CD4-positive, alpha-beta memory T cell (primary cell): ENCODE data around the gene RTF1. TPM values are rescaled to one million over a fixed set of nuclear protein-coding genes. Genes with fewer than 3 reads are reported as not detected.

Experiments used
- CTCF ChIA-PET: fragments of 350-600 bp; sonication (Branson Sonifier 250); formaldehyde crosslinking; loops from one replicate; lab custom pipeline; 2021; ENCODE audit warnings: inconsistent platforms; ENCODE audit not compliant: partially characterized antibody; lab: Charles Lee
- POLR2A ChIA-PET: fragments of 350-600 bp; sonication (Branson Sonifier 250); formaldehyde crosslinking; loops from one replicate; lab custom pipeline; 2021; ENCODE audit not compliant: partially characterized antibody; lab: Charles Lee
- DNase-seq, 5 donors: peaks; one replicate each; pipeline versions ENCODE4 v3.0.0 to v3.0.0-alpha.2; 2020 to 2022; ENCODE audit warnings: mixed read lengths in 1 of 5
- H3K27ac ChIP-seq: one replicate; pipeline ENCODE4 v1.7.0; 2013; ENCODE audit warnings: low read depth, low read length
- H3K27me3 ChIP-seq: 2 replicates; pipeline ENCODE4 v1.7.0; 2013; ENCODE audit warnings: mild to moderate bottlenecking, low read length, moderate library complexity; ENCODE audit not compliant: insufficient read depth
- H3K36me3 ChIP-seq: 2 replicates; pipeline ENCODE4 v1.7.0; 2013; ENCODE audit warnings: mild to moderate bottlenecking, low read length, moderate library complexity; ENCODE audit not compliant: insufficient read depth
- H3K4me1 ChIP-seq: 2 replicates; pipeline ENCODE4 v1.7.0; 2013; ENCODE audit warnings: mild to moderate bottlenecking, low read length, moderate library complexity; ENCODE audit not compliant: insufficient read depth
- H3K4me3 ChIP-seq, 2 donors: one replicate each; pipeline ENCODE4 v1.7.0; 2013; ENCODE audit warnings: low read length in 2 of 2, mild to moderate bottlenecking in 1 of 2
- H3K9me3 ChIP-seq, 2 donors: one replicate each; pipeline ENCODE4 v1.7.0; 2013; ENCODE audit warnings: low read length in 2 of 2, control low read depth in 1 of 2; ENCODE audit not compliant: control insufficient read depth in 1 of 2
- H3K27ac Mint-ChIP-seq, 7 donors: one replicate each; pipeline ENCODE4 v1.8.0; 2020 to 2021; ENCODE audit warnings: mixed read lengths in 7 of 7, mild to moderate bottlenecking in 6 of 7, inconsistent platforms in 3 of 7, moderate library complexity in 3 of 7
- H3K27me3 Mint-ChIP-seq, 2 donors: one replicate each; pipeline ENCODE4 v1.8.0; 2020 to 2021; ENCODE audit warnings: mixed read lengths in 2 of 2
- H3K36me3 Mint-ChIP-seq, 2 donors: one replicate each; pipeline ENCODE4 v1.8.0; 2020 to 2021; ENCODE audit warnings: mixed read lengths in 2 of 2, inconsistent platforms in 1 of 2, mild to moderate bottlenecking in 1 of 2
- H3K4me1 Mint-ChIP-seq, 4 donors: one replicate each; pipeline ENCODE4 v1.8.0; 2020 to 2021; ENCODE audit warnings: mixed read lengths in 4 of 4, mild to moderate bottlenecking in 1 of 4
- H3K4me3 Mint-ChIP-seq, 8 donors: one replicate each; pipeline ENCODE4 v1.8.0; 2020 to 2021; ENCODE audit warnings: mixed read lengths in 8 of 8, mild to moderate bottlenecking in 7 of 8, moderate library complexity in 6 of 8, inconsistent platforms in 3 of 8
- H3K9me3 Mint-ChIP-seq, 8 donors: one replicate each; pipeline ENCODE4 v1.8.0; 2020 to 2021; ENCODE audit warnings: mixed read lengths in 8 of 8, mild to moderate bottlenecking in 5 of 8, inconsistent platforms in 3 of 8, moderate library complexity in 1 of 8
- intact Hi-C: fragments of 100-400 bp; cut with micrococcal nuclease; formaldehyde crosslinking; loops from one replicate; pipeline ENCODE4 v1.15.1; 2023
- polyA plus RNA-seq, 2 donors: library from polyadenylated mRNA; unstranded; fragments of 300-500 nt; fragmentation: Illumina TruSeq; gene quantifications; one replicate each; pipeline ENCODE4 v1.2.3, GENCODE V29; 2021
- total RNA-seq, 2 experiments: library from RNA; stranded (reverse); gene quantifications; one replicate each; pipeline ENCODE4 v1.2.3, GENCODE V29; 2021

RTF1 gene
- total and polyA plus RNA-seq, 4 experiments from 2014 or later: 7.4 to 35.9 (median 30.8) TPM

DNA sequence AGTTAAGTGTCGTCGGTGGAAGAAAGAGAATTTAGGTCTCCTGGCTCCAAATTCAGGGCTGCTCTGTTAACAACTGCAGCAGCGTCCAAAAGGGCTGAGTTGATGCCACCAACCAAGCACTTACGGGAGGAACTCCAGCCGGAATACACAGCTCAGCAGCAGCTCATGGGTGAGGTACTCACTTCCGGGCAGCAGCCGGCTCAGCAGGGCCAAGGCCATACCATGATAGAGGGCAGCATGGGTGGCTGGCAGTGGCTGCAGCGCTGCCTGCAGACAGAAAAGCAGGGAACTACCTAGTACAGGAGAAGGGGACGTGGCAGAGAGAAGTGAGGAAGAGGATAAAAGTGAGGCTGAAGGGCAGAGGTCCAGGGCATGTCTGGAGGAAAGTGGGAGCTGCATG is 104.7 kb downstream of the RTF1 start:
- no peaks in the 10 kb centered on the region for H3K9me3 Mint-ChIP-seq
- intact Hi-C loops: no loop called here
- H3K4me3 ChIP-seq: no peak overlapping the region
- no peak for DNase-seq
- ChIA-PET POLR2A (no interaction called here), CTCF (no interaction called here)
- no peak overlapping the region for H3K4me3 Mint-ChIP-seq
- H3K27ac Mint-ChIP-seq: peak overlapping the region in 3 of 7 donors; percentile 39 to 77 (median 58)
- no peak overlapping the region for H3K27ac ChIP-seq
- no peaks in the 10 kb centered on the region for H3K4me1 Mint-ChIP-seq
- H3K36me3 Mint-ChIP-seq: peaks cover 7 to 37% of the 10 kb centered on the region in 2 donors
- no peaks in the 10 kb centered on the region for H3K27me3 ChIP-seq
- H3K4me1 ChIP-seq: no peaks in the 10 kb centered on the region
- peaks cover 3% of the 10 kb centered on the region for H3K36me3 ChIP-seq
- no peaks in the 10 kb centered on the region for H3K27me3 Mint-ChIP-seq
- H3K9me3 ChIP-seq: no peaks in the 10 kb centered on the region

GRCh38 chr15:41523097-41523496 is 106.2 kb downstream of the RTF1 start:
- POLR2A ChIA-PET: interaction anchor here (0.5 kb wide), 1 partner anchor 1308 kb away, joined by 3 read pairs; no protein-coding TSS in a partner anchor
- CTCF ChIA-PET: interaction anchor here (0.5 kb wide), 1 partner anchor 18 kb away, joined by 4 read pairs; no protein-coding TSS in a partner anchor
- Histone ChIP-seq H3K9me3 (no peaks in the 10 kb centered on the region), H3K27ac (no peak overlapping the region), H3K36me3 (peaks cover 18% of the 10 kb centered on the region), H3K4me1 (no peaks in the 10 kb centered on the region), H3K4me3 (no peak overlapping the region), H3K27me3 (no peaks in the 10 kb centered on the region)
- DNase-seq: no peak
- no peaks in the 10 kb centered on the region for H3K9me3 Mint-ChIP-seq
- no peaks in the 10 kb centered on the region for H3K4me1 Mint-ChIP-seq
- no peaks in the 10 kb centered on the region for H3K27me3 Mint-ChIP-seq
- H3K27ac Mint-ChIP-seq: peak overlapping the region in 1 of 7 donors; percentile 12
- intact Hi-C loops: no loop called here
- peak overlapping the region in 1 of 8 donors; percentile 60 for H3K4me3 Mint-ChIP-seq
- H3K36me3 Mint-ChIP-seq: peaks cover 16 to 47% of the 10 kb centered on the region in 2 donors

GRCh38 chr15:41530363-41530956 is 113.6 kb downstream of the RTF1 start:
- H3K27me3 ChIP-seq: no peaks in the 10 kb centered on the region
- peaks cover 58% of the 10 kb centered on the region for H3K36me3 ChIP-seq
- Mint-ChIP-seq H3K4me1 (no peaks in the 10 kb centered on the region), H3K27ac (peak overlapping the region in 1 of 7 donors; percentile 58), H3K9me3 (no peaks in the 10 kb centered on the region), H3K36me3 (peaks cover 43 to 61% of the 10 kb centered on the region in 2 donors), H3K27me3 (no peaks in the 10 kb centered on the region), H3K4me3 (no peak overlapping the region)
- intact Hi-C loops: no loop called here
- H3K4me3 ChIP-seq: no peak overlapping the region
- no peak for DNase-seq
- H3K27ac ChIP-seq: no peak overlapping the region
- CTCF ChIA-PET: no interaction called here
- no peaks in the 10 kb centered on the region for H3K4me1 ChIP-seq
- no peaks in the 10 kb centered on the region for H3K9me3 ChIP-seq
- POLR2A ChIA-PET: no interaction called here

Other genes starting within 250 kb of the RTF1 start
- gene EXD1, start 186.3 kb upstream of the RTF1 start, total RNA-seq: not detected
- gene EXD1, start 186.3 kb upstream of the RTF1 start, polyA plus RNA-seq: not detected
- gene CHP1, start 185.8 kb upstream of the RTF1 start, total RNA-seq: 10 to 100 TPM; 26.4 to 27.1 TPM
- 10 to 100 TPM in 1 of 2 donors, 1 to 10 TPM in 1; 9.8 to 16.4 TPM for gene CHP1, start 185.8 kb upstream of the RTF1 start, polyA plus RNA-seq
- under 1 TPM; 0.52 to 0.72 TPM for gene OIP5, start 84.5 kb upstream of the RTF1 start, total RNA-seq
- under 1 TPM; 0.70 to 0.76 TPM for gene OIP5, start 84.5 kb upstream of the RTF1 start, polyA plus RNA-seq
- 1 to 10 TPM; 3.5 to 4.2 TPM for gene NUSAP1, start 84.2 kb upstream of the RTF1 start, total RNA-seq
- gene NUSAP1, start 84.2 kb upstream of the RTF1 start, polyA plus RNA-seq: 1 to 10 TPM; 1.8 to 4.4 TPM
- gene NDUFAF1, start 14.6 kb upstream of the RTF1 start, total RNA-seq: 10 to 100 TPM; 14.2 to 15.8 TPM
- gene NDUFAF1, start 14.6 kb upstream of the RTF1 start, polyA plus RNA-seq: 10 to 100 TPM; 19.1 to 23.9 TPM
- under 1 TPM in 1 of 2 experiments, not detected in 1; 0.36 TPM for gene ITPKA, start 76.8 kb downstream of the RTF1 start, total RNA-seq
- gene ITPKA, start 76.8 kb downstream of the RTF1 start, polyA plus RNA-seq: under 1 TPM; 0.23 to 0.46 TPM
- gene LTK, start 96.7 kb downstream of the RTF1 start, total RNA-seq: 1 to 10 TPM; 3.7 to 3.8 TPM
- gene LTK, start 96.7 kb downstream of the RTF1 start, polyA plus RNA-seq: 1 to 10 TPM; 1.9 to 5.1 TPM
- gene RPAP1, start 127.2 kb downstream of the RTF1 start, total RNA-seq: 10 to 100 TPM; 50.6 to 52.2 TPM
- gene RPAP1, start 127.2 kb downstream of the RTF1 start, polyA plus RNA-seq: 10 to 100 TPM in 1 of 2 donors, 1 to 10 TPM in 1; 5.5 to 18.2 TPM
- gene TYRO3, start 142.1 kb downstream of the RTF1 start, total RNA-seq: under 1 TPM; 0.17 to 0.36 TPM
- under 1 TPM in 1 of 2 donors, not detected in 1; 0.11 TPM for gene TYRO3, start 142.1 kb downstream of the RTF1 start, polyA plus RNA-seq
- 10 to 100 TPM; 70.1 to 74.9 TPM for gene MGA, start 243.3 kb downstream of the RTF1 start, total RNA-seq
- gene MGA, start 243.3 kb downstream of the RTF1 start, polyA plus RNA-seq: 10 to 100 TPM in 1 of 2 donors, 1 to 10 TPM in 1; 6.6 to 20.7 TPM